GM21717 (cell line): Measurements from ENCODE around the gene FADS2.
A peak's percentile ranks its signal among the peaks of the same experiment; 100 is the strongest.

Source experiments
- ATAC-seq: cut with Tn5 transposase; IDR thresholded peaks from one replicate; pipeline ENCODE4 v1.9.1; 2021; ENCODE audit warnings: mild to moderate bottlenecking, moderate library complexity; ENCODE audit not compliant: unreplicated experiment

Gene FADS2

GRCh38 chr11:61885166-61885778 lies 57.2 kb downstream of the FADS2 start:
- ATAC-seq, result no peak

DNA sequence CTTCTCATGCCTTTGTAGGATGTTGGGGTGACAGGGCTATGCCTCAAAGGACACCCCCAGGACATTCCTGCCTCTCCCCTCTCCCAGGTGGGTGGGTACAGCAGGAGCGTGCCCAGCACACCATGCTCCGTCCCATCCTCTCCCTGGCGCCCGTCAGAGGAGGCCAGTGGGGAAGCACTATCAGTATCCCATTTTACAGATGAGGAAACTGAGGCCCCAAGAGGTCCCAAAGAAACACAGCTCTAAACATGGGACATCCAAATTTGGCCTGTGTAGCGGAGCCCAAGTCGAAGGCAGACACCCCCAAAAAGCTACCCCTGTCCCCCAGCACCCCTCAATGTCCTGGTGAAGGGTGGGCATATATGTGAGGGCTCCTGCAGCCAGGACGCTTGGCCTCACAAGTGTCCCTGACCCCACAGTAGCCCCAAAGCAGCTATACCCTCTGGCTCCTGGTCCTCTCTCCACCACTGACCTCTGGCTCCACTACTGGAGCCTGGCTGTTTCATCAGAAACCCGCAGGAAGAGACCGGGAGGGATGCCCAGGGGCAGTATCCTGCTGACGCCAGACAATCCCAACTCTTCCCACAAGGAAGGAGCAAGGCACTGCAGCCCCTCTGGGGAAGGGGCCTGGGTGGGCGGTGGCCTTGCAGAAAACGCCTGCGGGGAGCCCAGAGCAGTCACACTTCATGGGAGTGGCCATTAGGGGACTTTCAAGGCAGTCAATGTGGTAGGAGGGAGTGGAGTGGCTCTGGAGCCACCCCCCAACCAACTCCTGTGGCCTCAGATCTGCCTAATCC lies 57.9 kb downstream of the FADS2 start:
- no peak for ATAC-seq

DNA sequence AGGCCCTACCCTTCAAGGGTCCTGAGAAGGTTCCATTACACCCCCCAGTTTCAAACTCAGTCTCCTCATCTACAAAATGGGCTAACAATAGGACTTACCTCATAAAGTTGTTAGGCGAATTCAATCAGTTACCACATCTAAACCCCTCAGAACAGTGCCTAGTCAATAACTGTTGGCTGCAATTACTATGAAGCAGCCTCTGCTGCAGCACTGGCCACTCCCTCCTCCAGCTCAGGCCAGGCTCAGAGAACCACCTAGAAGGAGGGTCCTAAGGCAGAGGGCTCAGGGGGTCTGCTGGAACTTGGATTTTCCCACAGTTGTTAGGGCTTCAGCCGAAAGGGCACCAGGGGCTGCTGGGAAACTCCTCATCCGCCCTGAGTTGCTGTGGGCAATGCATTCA lies 58.5 kb downstream of the FADS2 start:
- no peak for ATAC-seq

GRCh38 chr11:61887839-61888494 lies 59.9 kb downstream of the FADS2 start:
- no peak for ATAC-seq

DNA sequence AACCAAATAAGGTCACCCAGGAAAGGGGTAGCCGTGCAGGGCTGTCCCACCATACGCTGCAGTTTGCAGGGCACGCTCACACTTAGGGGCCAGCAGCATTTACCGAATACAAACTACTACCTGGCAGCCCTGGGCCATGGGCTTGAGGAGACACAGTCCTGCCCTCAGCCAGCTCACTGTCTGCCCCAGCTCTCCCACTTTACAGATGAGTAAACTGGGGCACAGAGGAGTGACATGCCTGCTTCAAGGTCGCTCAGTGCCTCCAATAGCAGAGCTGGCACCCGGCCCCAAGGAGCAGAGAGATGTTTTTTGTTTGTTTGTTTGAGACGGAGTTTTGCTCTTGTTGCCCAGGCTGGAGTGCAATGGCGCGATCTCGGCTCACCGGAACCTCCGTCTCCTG lies 60.5 kb downstream of the FADS2 start:
- no peak for ATAC-seq

GRCh38 chr11:61889831-61890230 lies 61.7 kb downstream of the FADS2 start:
- no peak for ATAC-seq

DNA sequence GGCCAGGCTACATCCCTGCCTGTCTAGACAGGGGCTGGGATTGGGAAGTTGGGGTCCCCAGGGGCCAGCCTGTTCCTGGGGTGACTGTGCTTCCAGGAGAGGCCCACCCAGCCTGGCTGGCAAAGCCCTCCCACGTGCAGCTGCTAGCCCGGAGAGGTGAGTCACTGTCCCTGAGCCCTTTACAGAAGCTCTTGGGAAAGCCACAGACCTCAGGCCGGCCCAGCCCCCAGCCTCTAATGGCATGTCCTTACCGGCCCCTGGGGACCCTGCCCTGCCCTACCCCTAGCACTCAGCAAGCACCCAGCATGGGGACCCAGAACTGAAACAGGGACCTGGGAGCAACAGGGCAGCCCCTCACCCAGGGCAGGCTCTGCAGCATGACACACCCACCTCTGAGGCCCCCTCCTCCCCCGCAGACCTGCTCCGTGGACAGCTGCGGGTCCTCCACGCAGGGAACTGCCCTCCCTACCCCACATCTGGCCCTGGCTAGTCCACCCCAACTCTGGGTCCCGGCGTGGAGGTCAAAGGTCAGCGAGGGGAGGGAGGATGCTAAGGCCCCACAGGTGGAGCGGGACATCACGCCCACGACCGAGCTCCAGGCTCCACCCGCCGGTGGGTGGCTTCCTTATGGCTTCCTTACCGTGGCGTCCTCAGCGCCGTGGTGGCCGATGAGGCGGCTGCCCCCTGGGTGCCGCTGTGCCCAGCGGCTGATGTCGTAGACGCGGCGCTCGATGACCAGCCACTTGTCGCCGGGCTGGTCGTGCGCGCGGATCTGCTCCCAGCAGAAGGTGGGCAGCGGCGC lies 62.6 kb downstream of the FADS2 start:
- ATAC-seq, result peak; percentile 27

DNA sequence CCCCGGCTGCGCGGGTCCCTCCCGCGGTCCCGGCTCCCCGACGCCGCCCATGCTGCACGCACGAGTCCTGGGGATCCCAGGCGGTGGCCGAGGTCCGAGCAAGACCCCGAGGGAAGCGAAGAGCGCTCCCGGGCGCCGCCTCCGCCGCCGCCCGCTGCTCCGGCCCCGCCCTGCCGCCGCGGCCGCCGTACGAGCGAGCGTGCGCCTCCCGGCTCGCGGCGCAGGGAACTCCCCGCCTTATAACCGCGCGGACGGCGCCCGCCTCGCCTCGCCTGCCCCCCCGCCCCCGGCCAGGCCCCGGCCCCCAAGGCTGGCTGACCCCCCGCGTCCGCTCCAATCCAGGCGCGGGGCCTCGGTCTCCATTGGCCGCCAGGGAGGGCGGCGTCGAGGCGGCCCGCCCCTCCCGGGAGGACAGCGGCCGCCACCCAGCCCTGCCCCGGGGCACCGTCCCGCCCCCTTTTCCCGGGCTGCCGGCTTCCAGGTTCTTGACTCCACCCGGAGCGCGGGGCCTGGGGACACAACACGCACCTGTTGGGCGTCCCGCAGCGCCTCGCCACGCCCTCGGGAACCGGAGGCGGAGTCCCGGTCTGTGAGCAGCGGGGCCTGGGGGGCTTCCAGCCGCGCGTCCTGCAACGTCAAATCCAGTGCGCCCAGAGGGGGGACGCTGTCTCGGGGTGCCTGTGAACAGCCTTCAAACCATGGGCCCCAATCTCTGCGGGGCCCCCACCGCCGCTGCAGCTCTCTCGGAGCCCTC lies 63.4 kb downstream of the FADS2 start, which contains the start of gene FADS3:
FADS3 (minus strand) TSS at position 215 of the 754 bp plus-strand sequence; CDS start at position 51, 164 bp downstream.
- ATAC-seq, result peak; percentile 54

DNA sequence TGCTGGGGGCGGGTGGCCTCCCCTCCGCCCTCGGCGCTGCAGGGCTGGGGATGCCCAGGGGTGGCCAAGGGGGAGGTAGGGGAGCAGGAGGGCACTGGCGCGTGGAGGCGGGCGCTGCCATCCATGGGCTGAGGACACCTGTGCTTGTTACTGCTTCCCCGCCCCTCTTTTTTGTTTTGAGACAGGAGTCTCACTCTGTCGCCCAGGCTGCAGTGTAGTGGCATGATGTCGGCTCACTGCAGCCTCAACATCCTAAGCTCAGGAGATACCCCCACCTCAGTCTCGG lies 63.9 kb downstream of the FADS2 start:
- ATAC-seq, result peak; percentile 33

DNA sequence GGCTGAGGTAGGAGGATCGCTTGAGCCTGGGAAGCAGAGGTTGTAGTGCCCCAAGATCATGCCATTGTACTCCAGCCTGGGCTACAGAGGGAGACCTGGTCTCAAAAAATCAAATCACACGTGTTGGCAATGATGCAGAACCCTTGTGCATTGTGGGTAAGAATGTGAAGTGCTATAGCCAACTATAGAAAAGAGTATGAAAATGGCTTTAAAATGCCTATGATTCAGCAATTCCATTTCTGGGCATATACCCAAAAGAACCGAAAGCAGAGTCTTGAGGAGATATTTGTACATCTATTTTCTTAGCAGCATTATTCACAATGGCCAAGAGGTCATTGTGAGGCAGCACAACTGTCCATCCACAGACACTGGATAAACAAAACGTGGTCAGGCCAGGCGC lies 65.9 kb downstream of the FADS2 start:
- no peak for ATAC-seq

- no peak for ATAC-seq
Observed at GRCh38 chr11:61895046-61895717, 67.1 kb downstream of the FADS2 start.

DNA sequence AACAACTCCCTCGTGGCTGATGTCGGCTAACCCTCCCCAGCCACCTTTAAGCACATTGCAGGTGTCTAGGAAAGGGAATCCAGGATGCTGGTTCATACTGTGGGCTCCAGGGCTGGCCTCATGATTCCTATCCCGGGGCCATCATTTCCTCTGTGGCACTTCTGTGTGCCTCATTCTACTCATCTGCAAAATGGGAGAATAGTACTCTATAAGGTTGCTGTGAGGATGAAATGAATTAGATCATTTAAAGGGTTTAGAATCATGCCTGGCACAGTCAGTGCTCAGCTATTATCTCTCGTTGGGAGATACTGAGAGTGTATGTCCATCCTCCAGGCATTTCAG lies 67.6 kb downstream of the FADS2 start:
- ATAC-seq, result no peak

DNA sequence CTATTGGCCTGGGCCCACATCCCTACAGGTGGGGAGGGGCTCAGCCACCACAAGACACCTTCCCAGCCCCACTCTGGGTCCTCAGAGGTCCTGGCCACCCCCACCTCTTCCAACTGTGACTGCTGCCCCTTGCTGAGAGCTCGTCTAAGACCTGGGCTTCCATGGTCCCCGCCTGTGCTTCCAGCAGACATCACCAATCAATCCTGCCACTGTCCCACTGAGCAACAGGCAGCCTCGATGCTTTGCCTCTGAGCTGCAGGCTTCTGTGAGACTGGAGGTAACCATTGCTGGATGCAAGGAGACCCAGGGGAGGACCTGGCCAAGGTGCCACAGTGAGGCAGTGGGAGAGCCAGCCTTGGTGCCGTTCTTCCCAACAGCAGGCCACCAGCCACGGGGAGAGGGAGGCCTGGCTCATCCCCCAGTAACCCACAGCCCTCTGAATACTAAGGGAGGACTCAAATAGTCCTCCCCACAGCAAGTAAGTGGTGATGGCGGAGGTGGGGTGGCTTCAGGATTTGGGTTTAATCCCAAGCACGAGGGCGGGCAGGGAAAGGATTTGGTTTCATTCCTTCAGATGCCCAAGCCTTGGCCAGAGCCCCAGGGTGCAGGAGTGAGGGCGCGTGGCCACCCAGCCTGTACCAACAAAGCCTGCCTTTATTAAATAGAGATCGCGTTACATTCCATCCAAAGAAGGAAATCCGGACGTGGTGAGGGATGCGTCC lies 68.7 kb downstream of the FADS2 start:
- no peak for ATAC-seq

DNA sequence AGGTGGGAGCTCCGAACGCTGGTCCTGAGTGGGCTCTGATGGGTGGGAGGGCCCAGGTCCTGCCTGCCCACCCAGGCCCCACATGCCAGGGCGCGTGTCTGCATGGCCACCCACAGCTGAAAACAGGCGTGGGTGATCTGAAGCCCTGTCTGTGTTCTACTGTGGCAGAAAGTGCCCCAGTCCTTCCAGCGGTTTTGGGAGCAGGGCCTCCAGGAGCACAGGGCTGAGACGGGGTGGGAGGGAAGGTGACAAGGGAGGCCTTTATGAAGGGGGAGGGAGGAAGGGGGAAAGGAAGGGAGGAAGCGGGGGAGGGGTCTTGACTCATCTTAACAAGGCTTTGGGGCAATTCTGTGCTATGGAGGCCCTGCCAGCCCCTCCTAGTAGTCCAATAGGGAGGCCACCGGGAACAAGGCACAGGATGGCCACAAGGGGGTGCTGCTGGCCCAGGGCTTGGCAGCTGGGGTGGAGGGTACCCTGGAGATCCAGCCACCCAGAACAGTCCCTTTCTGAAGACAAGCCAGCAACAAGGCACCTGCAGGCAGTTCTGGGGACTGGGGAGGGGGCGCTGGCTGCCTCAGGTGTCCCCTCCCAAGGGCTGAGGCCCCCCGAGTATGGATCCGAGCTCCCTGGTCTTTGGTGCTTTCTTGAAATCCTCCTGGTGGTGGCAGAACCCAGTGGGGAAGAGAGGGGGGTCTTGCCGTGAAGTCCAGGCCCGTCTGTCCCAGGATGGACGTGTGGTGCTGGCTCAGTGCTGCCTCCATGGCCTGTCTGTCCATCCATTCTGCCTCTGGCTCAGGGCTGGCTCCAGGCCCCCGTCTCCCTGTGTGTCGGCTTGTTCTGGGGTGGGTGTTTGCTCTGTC lies 69.5 kb downstream of the FADS2 start:
- ATAC-seq, result no peak

DNA sequence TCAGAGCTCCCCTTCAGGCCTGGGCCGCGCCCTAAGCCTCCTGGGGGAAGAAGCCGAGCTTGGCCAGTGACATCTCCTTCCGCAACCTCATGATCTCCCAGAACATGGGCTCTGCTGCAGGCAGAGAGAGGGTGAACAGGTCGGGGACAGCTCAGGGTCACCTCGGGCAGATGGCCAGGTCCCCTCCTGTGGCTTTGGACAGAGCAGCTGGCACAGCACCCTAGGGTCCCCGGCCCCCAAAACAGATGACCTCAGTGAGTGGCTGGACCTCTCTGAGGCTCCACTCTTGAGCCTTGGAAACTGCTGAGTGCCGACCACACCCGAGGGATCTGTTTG lies 70.1 kb downstream of the FADS2 start:
- ATAC-seq, result no peak

- ATAC-seq, result peak; percentile 55
Observed at GRCh38 chr11:61899146-61899841, 71.2 kb downstream of the FADS2 start.

DNA sequence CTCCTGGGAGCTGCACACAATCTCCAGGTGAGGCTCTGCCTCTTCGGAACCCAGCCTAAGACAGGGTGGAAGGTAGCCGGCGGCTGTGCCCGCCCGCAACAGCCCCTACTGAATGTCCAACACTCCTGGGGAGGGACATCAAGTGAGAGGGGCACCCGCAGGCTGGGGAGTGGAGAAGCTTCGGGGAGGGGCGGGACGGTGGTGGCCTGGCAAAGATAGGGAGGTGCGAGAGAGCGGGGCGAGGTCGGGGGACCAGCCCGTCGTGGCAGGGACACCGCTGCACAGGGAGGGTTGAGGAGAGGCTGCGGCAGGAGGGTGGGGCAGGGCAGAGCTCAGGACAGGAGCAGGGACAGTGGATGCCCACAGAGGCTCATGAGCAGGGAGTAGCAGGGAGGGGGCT lies 72.2 kb downstream of the FADS2 start:
- ATAC-seq, result no peak

DNA sequence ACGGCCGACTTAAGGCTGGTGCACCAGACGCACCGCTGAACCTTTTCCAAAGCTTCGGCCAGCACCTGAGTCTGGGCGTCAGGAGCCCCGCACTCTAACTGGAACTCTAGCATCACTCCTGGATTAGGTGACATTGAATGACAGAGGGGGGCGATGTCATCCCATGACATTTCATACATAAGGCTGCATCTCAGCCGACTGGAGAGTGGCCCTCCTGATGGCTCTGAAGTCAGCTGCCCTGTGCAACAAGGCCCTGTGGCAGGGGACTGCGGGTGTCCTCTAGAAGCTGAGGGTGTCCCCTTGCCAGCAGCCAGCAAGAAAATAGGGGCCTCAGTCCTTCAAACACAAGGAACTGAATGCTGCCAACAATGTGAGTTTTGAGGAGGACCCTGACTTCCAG lies 73.3 kb downstream of the FADS2 start:
- ATAC-seq, result no peak
